ENCODE measurements around the gene POU2AF1. TPM values are rescaled to one million over a fixed set of nuclear protein-coding genes. Genes with fewer than 3 reads are reported as not detected.

POU2AF1 gene
- total and polyA plus RNA-seq, 2 of the 13 experiments (the other 11 are each of a cell fraction or from before 2014, with no cell fraction given), result 1.9 to 3.6 TPM

GRCh38 chr11:111308140-111308539 lies 70.9 kb downstream of the POU2AF1 start (continued):
- TF ChIP-seq, protein P1, sequence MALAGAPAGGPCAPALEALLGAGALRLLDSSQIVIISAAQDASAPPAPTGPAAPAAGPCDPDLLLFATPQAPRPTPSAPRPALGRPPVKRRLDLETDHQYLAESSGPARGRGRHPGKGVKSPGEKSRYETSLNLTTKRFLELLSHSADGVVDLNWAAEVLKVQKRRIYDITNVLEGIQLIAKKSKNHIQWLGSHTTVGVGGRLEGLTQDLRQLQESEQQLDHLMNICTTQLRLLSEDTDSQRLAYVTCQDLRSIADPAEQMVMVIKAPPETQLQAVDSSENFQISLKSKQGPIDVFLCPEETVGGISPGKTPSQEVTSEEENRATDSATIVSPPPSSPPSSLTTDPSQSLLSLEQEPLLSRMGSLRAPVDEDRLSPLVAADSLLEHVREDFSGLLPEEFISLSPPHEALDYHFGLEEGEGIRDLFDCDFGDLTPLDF (CRISPR knock-in tag; IDR thresholded peaks at IDR 0.05), result no peak
- TF ChIP-seq NAIF1 (CRISPR knock-in tag; IDR thresholded peaks at IDR 0.05; ENCODE audit: borderline replicate concordance), result no peak
- TF ChIP-seq RAD21 (CRISPR knock-in tag; IDR thresholded peaks at IDR 0.05), result peak; percentile 40; the same call in 1 of the 2 replicates
- TF ChIP-seq CREB1 (IDR thresholded peaks at IDR 0.05), result no peak
- TF ChIP-seq CREB1 (CRISPR knock-in tag; IDR thresholded peaks at IDR 0.05), result 0 out of 2 replicates have a peak, but pooled peaks have one; percentile 26
- TF ChIP-seq, protein P2, sequence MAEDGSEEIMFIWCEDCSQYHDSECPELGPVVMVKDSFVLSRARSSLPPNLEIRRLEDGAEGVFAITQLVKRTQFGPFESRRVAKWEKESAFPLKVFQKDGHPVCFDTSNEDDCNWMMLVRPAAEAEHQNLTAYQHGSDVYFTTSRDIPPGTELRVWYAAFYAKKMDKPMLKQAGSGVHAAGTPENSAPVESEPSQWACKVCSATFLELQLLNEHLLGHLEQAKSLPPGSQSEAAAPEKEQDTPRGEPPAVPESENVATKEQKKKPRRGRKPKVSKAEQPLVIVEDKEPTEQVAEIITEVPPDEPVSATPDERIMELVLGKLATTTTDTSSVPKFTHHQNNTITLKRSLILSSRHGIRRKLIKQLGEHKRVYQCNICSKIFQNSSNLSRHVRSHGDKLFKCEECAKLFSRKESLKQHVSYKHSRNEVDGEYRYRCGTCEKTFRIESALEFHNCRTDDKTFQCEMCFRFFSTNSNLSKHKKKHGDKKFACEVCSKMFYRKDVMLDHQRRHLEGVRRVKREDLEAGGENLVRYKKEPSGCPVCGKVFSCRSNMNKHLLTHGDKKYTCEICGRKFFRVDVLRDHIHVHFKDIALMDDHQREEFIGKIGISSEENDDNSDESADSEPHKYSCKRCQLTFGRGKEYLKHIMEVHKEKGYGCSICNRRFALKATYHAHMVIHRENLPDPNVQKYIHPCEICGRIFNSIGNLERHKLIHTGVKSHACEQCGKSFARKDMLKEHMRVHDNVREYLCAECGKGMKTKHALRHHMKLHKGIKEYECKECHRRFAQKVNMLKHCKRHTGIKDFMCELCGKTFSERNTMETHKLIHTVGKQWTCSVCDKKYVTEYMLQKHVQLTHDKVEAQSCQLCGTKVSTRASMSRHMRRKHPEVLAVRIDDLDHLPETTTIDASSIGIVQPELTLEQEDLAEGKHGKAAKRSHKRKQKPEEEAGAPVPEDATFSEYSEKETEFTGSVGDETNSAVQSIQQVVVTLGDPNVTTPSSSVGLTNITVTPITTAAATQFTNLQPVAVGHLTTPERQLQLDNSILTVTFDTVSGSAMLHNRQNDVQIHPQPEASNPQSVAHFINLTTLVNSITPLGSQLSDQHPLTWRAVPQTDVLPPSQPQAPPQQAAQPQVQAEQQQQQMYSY (CRISPR knock-in tag; IDR thresholded peaks at IDR 0.05), result no peak
- no peak for TF ChIP-seq KAT8 (CRISPR knock-in tag; IDR thresholded peaks at IDR 0.05)
- TF ChIP-seq, protein P3, sequence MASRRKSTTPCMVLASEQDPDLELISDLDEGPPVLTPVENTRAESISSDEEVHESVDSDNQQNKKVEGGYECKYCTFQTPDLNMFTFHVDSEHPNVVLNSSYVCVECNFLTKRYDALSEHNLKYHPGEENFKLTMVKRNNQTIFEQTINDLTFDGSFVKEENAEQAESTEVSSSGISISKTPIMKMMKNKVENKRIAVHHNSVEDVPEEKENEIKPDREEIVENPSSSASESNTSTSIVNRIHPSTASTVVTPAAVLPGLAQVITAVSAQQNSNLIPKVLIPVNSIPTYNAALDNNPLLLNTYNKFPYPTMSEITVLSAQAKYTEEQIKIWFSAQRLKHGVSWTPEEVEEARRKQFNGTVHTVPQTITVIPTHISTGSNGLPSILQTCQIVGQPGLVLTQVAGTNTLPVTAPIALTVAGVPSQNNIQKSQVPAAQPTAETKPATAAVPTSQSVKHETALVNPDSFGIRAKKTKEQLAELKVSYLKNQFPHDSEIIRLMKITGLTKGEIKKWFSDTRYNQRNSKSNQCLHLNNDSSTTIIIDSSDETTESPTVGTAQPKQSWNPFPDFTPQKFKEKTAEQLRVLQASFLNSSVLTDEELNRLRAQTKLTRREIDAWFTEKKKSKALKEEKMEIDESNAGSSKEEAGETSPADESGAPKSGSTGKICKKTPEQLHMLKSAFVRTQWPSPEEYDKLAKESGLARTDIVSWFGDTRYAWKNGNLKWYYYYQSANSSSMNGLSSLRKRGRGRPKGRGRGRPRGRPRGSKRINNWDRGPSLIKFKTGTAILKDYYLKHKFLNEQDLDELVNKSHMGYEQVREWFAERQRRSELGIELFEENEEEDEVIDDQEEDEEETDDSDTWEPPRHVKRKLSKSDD (CRISPR knock-in tag; IDR thresholded peaks at IDR 0.05; ENCODE audit: low read depth), result no peak
- TF ChIP-seq MAX (IDR thresholded peaks at IDR 0.05), result peak; percentile 57
- TF ChIP-seq YY1 (IDR thresholded peaks at IDR 0.05; ENCODE audit: insufficient read depth, insufficient replicate concordance, low read depth, low read length), result no peak
- peak; percentile 59; the same call in 1 of the 2 replicates for TF ChIP-seq ZNF614 (CRISPR knock-in tag; IDR thresholded peaks at IDR 0.05; ENCODE audit: borderline replicate concordance)
- no peak for TF ChIP-seq ZNF75D (CRISPR knock-in tag; IDR thresholded peaks at IDR 0.05; ENCODE audit: borderline replicate concordance)
- TF ChIP-seq SRF (IDR thresholded peaks at IDR 0.05; ENCODE audit: low read depth, low read length), result no peak
- TF ChIP-seq, protein P4, sequence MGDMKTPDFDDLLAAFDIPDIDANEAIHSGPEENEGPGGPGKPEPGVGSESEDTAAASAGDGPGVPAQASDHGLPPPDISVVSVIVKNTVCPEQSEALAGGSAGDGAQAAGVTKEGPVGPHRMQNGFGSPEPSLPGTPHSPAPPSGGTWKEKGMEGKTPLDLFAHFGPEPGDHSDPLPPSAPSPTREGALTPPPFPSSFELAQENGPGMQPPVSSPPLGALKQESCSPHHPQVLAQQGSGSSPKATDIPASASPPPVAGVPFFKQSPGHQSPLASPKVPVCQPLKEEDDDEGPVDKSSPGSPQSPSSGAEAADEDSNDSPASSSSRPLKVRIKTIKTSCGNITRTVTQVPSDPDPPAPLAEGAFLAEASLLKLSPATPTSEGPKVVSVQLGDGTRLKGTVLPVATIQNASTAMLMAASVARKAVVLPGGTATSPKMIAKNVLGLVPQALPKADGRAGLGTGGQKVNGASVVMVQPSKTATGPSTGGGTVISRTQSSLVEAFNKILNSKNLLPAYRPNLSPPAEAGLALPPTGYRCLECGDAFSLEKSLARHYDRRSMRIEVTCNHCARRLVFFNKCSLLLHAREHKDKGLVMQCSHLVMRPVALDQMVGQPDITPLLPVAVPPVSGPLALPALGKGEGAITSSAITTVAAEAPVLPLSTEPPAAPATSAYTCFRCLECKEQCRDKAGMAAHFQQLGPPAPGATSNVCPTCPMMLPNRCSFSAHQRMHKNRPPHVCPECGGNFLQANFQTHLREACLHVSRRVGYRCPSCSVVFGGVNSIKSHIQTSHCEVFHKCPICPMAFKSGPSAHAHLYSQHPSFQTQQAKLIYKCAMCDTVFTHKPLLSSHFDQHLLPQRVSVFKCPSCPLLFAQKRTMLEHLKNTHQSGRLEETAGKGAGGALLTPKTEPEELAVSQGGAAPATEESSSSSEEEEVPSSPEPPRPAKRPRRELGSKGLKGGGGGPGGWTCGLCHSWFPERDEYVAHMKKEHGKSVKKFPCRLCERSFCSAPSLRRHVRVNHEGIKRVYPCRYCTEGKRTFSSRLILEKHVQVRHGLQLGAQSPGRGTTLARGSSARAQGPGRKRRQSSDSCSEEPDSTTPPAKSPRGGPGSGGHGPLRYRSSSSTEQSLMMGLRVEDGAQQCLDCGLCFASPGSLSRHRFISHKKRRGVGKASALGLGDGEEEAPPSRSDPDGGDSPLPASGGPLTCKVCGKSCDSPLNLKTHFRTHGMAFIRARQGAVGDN (CRISPR knock-in tag; IDR thresholded peaks at IDR 0.05), result peak; percentile 81
- TF ChIP-seq HOMEZ (CRISPR knock-in tag; IDR thresholded peaks at IDR 0.05; ENCODE audit: low read depth), result peak; percentile 56; the same call in 1 of the 2 replicates
